IPS DF 19.7 (cell line): ENCODE measurements around the gene SLC47A1.
"Not testable (repeated sequence)": the region's sequence is repeated elsewhere in the genome, so short reads cannot be mapped to it uniquely, and the experiment has no call there.

Experiments used
- DNase-seq: peaks from one replicate; pipeline ENCODE4 v3.0.0-alpha.2; 2013; ENCODE audit warnings: low read depth, low spot score

Gene SLC47A1

DNA sequence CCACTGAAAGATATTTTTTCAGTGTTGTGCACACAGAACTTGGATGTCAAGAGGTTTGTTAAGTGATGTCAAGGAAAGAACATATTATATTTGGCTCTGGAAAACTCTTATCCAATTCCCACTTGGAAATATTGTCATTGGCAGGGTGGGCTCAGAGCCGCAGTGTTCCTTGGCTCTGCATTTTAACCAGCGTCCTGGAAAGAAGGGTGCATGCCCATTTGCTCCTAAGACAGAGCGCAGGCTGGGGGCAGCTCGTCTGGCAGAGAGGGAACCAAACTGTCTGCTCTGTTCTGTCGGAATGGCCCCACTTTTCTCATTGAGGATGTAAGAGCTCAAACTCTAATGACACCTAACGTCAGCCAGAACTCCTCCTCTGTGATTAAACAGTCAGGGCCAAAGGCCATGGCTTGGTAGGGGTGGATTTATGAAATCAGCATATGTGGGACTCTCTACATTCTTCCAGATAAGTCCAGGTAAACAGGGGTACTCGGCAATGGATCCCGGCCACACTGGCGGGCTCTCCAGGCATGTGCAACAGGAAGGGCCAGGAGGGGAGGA, 18.0 kb downstream of the SLC47A1 start:
- no peak for DNase-seq

DNA sequence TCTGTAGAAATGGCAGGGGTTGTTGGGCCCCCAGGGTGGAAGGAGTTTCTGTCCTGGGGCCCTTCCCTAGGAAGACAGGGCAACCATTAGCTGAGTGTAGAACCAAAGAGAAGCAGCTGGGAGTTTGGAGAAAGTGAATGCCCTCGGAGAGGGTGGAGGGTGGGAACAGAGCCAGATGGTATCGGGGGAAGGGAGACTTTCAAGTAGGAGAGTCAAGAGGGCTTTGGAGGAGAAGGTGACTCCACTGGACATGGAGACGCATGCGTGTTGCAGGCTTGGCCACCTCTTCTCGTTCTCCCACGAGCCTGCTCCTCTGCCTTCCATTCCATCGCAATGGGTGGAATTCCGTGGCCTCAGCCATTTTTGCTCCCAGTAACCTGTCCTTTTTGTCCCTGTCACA, 19.4 kb downstream of the SLC47A1 start:
- no peak for DNase-seq

DNA sequence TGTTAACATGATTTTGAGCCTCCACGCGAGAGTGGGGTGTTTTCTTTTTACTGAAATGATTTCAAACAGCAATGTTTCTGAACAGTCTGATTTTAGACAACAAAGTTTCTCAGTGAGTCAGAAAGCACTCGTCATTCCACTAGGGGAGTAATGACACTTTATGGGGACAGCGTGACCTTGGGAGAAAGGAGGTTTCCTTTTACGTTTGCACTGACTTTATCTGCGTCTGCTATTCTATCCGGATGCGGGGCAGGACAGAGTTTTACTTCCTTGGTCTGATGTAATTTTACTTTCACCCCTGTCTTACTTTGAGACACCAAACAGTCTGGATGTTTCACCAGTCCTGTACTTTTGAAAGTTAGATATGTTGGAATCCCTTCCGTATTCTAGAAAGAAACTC, 20.7 kb downstream of the SLC47A1 start:
- DNase-seq: no peak

DNA sequence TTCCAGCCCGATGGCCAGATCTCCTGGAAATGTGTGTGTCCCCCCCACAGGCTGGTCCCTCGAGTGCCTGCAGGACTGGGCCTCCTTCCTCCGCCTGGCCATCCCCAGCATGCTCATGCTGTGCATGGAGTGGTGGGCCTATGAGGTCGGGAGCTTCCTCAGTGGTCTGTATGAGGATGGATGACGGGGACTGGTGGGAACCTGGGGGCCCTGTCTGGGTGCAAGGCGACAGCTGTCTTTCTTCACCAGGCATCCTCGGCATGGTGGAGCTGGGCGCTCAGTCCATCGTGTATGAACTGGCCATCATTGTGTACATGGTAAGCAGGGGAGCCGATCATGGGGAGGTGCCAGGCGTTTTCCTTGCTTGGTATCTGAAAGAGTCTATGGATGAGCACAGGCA, 22.1 kb downstream of the SLC47A1 start:
- no peak for DNase-seq

DNA sequence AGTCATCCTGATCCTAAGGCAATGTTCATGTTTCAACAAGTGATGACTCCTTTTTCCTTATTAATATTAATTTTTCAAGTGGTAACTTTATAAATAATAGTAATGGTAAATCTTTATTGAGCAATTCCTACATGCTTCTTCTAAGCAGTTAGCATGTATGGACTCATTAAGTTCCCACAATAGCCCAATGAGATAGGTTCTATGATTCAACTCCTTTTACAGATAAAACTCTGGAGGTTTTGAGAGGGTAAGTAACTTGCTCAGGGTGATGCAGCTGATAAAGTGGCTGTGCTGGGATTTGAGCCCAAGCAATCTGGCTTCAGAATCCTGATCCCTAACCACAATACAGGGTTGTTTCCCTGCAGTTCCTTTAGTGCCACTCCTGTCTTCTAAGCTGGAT, 25.3 kb downstream of the SLC47A1 start:
- DNase-seq: no peak

DNA sequence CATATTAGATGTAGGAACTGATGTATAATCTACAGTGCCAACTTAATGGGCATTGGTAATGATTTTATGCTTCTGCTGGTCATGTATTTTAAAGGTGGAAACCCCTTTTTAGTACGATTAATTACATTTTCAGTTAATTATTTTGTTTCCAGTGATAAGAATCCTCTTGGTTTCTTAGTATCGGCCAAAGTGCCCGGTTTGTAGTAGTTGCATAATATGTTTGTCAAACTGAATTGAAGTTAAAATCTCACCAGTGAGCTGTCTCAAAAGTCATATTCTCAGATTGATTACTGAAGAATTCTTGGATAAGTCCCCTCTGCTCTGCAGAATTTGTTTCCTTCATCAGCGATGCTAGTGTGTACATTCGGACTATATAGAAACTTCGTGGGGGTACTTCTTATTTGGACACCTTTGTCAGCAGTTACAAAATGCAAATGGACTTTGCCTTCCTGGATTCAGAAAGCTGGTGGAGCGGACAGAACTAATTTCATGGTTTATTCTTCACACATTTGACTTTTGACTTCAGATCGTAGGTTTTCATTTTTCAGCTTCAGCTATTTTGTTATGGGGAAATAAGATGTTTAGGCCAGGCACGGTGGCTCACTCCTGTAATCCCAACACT, 28.2 kb downstream of the SLC47A1 start:
- no peak for DNase-seq

DNA sequence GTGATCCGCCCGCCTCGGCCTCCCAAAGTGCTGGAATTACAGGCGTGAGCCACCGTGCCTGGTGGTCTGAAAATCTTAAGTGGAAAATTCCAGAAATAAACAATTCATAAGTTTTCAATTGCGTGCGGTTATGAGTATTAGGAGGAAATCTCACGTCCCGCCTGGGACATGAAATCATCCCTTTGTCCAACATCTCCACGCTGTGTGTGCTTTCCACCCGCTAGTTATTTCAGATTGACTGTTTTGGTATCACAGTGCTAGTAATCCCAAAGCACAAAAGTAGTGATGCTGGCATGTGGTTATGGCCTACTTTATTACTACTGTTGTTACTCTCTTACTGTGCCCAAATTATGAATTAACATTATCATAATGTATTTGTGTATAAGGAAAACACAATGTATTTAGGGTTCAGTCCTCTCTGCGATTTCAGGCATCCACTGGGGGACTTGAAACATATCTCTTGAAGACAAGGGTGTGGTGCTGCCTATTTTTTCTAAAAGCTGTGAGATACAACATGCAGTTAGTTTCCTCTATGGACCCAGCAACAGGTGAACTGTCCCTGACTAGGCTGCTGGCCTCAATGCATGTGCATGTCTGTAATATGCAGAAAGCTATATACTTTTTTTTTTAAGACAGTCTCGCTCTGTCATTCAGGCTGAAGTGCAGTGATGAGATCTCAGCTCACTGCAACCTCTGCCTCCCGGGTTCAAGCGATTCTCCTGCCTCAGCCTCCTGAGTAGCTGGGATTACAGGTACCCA, 32.3 kb downstream of the SLC47A1 start:
- DNase-seq: no peak

DNA sequence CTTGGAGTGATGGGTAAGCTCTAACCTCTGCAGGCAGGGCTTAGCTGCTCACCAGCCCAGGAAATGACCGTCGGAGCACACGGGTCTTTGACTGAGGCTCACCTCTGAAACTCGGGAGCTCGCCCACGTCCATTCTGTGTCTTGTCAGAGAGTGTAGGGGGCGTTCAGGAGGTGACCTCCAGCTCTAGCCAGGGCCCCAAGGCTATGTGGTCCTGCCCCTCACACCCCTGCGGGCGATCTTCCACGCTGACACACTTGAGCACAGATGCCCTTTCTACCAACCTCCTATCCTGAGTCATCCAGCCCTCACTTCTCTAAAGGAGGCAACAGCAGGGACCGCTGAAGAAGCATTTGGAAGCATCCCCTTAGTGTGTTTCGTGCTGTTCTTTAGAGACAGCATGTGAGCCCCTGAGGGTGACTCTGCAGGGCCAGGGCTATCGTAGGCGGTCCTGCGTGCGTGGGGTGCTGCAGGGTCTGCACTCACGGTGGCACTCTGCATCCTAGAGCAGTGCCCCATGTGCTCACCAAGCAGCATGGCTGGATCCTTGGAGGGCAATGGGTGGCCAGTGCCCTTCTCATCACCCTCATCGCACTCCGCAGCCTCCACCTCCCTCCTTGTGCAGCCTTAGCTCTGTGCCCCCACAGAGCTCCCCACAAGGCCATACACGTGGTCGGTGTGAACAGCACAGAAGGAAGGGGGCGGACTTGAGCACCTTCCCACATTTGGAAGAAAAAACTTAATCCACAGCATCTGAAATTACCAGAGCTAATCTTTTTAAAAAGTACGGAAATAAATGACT, 33.8 kb downstream of the SLC47A1 start:
- no peak for DNase-seq

DNA sequence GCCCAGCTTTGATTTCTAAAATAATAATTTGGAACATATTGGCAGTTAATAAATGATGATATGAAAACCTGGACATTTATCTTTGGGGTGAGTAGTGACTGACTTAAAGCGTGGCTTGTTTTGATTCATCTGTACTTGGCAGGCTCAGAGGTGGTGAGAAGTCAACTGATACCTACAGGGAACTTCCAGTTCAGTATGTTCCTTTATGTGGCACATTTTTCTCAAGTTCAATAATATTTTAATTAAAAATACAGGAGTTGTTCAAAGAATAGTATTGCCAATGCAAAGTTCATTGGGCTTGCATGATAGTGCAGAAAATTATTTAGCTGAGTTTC, 34.3 kb downstream of the SLC47A1 start:
- DNase-seq: no peak

DNA sequence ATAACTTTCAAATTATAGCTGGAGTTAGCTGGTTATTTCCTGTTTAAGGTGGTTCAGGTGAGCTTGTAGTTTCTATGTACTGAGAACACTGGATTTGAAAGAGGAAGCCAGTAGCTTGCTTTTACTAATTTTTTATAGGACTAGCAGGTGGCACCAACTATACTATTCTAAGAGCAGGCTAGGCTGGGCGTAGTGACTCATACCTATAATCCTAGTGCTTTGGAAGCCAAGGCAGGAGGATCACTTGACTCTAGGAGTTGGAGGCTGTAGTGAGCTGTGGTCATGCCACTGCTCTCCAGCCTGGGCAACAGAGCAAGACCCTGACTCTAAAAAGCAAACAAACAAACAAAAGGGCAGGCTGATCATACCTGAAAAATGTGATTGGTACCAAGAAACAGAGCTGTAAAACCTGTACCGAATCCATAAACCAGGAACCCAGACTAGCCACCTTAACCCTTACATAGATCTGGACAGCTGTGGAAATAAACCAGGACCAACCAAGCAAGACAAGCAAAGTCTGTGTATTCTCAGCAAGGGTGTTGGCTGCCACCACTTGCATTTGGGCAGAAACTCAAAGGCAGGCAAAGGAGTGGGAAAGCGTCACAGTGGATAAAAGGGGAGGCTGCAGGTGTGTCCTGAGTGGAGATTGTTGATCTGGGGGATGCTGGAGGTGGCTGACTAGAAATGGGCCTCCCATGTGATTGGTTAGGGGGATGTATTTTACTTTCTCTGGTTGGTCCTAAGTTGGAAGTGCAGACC, 36.3 kb downstream of the SLC47A1 start:
- no peak for DNase-seq

DNA sequence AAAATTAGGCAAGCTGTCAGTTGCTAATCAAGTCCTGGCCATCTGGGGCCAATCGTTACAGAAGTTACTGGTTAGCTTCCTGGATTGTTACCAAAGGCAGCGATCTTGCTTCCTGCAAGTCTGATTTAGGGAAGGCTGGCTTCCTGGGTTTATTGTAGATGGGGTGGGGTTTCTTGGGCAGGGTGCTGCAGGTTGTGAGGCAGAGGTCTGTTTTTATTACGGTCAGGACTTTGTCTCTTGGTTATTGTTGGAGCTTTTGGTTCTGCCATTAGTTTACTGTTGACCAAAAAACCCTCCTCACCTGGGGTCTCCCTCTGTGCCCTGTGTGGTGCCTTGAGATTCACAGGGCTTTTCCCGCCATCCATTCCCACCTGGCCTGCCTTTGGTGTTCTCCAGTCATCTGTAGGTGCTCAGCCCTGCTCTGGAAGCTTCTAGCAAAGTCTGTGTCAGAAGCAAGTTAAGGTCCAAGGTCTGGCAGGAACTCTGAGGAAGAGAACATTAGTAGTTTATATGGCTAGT, 36.9 kb downstream of the SLC47A1 start:
- DNase-seq: no peak

DNA sequence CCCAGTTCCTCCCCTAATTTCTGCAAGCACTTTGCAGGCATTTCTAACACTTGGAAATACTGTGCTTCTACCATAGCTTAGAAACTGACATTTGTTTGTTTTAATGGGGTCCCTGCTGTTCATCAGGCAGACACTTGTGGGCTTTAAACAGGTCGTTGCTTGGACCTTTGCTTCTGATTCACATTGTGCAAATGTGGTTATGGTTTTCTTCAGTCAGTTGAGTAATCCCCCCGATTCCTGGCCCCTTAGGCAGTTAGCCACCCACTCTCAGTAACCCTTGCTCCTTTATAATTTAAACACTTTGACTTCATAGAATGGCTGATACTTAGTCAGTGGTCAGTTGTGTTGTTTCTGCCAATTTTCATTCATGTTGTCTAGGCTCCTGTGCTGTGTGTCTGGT, 39.4 kb downstream of the SLC47A1 start:
- no peak for DNase-seq

DNA sequence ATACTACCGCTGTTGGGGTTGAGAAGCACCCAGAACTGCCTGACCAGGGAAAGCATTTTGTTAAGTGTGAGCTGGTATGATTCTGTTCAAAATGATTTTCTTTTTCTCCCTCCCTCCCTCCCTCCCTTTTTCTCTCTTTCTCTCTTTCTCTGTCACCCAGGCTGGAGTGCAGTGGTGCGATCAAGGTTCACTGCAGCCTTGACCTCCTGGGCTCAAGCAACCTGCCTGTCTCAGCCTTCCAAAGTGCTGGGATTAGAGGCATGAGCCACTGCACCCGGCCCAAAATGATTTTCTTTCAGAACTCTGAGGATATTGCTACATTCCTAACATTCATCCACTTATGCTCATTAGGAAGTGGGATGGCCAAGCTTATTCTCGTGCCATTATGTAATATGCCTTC, 41.3 kb downstream of the SLC47A1 start:
- DNase-seq: no peak

DNA sequence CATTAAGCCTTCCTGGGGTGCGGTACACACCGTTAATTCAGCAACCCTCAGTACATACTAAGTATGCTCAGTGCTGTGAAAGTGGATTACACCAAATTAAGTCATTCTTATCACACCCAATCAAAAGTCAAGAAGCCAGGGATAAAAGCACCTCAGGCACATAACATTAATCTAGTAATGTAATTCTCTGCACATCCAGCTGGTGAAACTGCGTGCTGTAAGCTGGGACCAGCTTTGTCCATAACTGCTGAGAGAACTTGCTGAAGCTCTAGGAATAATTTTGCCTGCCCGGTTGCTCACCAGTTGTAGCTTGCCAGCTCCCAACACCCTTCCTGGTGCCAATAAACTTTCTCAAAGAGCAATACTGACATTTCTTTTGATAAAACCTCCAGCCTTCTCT, 44.9 kb downstream of the SLC47A1 start:
- no peak for DNase-seq

DNA sequence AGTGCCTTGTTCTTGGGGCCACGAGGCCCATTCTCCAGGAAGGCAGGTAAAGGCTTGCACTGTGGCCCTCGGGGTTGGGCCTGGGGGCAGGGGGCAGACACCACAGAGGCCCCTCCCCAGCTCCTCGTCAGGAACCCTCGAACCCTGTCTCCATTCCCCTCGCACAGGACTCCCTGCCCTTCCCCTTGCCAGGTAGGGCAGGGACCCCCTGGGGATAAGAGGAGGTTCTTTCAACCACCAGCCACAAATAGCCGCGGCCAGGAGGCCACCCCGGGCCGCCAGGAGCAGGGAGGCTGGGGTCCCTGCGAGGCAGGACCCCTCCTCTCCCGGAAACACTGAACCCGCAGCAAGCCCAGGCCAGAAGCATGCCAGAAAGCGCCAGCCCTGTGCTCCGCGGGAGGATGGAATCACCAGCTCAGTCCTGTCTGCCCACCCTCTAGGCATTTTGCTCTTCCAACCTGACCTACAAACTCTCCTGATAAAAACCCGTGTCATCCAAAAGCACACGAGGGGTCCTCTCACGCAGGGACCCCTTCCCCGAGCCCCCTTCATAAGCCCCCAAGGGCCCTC, 45.6 kb downstream of the SLC47A1 start:
- DNase-seq: no peak

DNA sequence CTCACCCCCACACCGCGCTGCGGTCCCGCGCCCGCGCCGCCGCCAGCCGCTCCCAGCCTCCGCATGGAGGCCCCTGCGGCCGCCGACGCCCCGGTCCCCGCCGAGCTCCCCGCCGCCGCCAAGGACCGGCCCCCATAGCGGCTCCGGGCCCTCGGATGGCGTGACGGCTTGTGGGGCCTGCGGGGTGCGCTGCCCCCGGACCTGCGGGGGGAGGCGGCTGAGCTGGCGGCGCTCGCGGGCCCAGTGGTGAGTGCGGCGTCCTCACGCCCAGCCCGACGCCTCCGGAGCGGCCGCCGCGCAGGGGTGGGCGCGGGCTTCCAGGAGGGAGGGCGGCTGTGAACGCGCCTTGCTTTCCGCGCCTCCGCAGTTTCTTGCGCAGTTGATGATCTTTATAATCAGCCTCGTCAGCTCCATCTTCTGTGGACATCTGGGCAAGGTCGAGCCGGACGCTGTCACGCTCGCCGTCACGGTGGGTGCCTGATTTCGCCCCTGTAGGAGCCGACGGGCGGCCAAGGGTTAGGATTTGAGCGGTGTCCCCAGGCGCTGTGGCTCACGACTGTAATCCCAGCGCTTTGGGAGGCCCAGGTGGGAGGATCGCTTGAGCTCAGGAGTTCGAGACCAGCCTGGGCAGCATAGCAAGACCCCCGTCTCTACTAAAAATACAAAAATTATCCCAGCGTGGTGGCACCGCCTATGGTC, 46.4 kb downstream of the SLC47A1 start:
- no peak for DNase-seq

DNA sequence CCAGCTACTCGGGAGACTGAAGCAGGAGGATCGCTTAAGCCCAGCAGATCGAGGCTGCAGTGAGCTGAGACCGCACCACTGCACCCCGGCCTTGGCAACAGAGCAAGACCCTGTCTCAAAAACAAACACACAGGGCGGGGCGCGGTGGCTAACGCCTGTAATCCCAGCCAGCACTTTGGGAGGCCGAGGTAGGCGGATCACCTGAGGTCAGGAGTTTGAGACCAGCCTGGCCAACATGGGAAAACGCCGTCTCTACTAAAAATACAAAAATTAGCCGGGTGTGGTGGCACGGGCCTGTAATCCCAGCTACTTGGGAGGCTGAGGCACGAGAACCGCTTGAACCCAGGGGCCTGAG, 46.9 kb downstream of the SLC47A1 start:
- not testable (repeated sequence) for DNase-seq

DNA sequence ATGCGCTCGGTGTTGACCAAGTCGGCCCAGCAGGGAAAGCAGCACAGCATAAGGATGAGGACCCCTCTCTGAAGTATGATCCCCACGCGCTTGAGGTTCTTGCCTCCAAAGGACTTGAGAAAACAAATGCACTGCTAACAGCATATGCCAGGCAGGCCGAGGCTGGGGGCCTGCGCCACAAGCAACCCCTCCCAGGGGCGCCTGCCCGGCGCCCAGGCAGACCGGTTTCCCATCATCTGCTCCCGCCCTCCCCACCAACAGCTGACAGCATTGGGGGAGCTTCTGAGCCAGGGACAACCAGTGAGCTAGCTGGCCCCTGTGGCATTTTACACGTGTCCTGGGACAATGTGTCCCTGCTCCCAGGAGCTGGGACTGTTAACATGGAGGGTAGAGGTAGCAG, 48.5 kb downstream of the SLC47A1 start:
- not testable (repeated sequence) for DNase-seq

DNA sequence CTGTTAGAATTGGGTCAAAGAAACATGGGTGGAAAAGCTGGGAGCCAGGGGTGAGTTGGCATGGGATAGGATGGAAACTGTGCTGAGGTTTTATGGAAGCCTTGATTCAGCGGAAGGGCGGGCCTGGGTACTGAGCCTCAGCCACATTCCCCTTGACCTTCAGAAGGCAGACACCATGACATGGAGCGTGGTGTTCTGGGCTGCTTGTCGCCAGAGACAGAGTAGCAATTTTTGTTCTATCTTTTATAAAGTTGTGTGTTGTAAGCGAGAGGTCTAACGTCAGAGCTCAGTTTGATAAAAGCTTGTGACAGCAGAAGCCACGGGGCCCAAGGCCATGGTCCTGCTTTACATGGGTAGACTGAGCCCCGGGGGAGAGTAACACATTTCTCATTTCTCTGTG, 50.2 kb downstream of the SLC47A1 start:
- no peak for DNase-seq

DNA sequence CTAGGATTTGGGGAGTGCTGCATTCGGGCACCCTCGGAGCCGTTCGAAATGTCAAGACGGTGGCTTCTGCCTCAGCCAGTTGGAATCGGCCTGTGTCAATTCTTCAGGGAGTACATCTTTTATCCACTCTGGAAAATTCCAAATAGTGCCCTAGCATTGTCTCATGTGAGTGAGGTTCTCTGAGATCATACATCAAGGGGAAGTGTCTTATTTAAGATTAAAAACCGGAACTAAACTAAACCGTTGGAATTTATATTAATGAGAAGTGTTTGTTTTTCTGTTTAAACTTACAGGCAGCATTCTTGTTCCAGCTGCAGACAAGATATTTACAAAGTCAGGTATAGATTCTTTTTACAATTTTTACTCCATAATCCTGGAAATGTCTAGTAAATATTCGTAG, 56.8 kb downstream of the SLC47A1 start:
- DNase-seq: no peak
